IPS-18a (cell line): Measurements from ENCODE around the gene KRTAP12-4.

Experiments
- H3K27ac ChIP-seq: one replicate; pipeline ENCODE4 v1.5.1; 2013; ENCODE audit warnings: low read length
- H3K27me3 ChIP-seq: one replicate; pipeline ENCODE4 v1.6.1; 2013; ENCODE audit warnings: mild to moderate bottlenecking, low read length; ENCODE audit not compliant: control insufficient read depth, insufficient read depth
- H3K36me3 ChIP-seq: one replicate; pipeline ENCODE4 v1.6.1; 2013; ENCODE audit warnings: low read depth, low read length; ENCODE audit not compliant: control insufficient read depth
- H3K4me1 ChIP-seq: one replicate; pipeline ENCODE4 v1.6.1; 2013; ENCODE audit warnings: low read depth, low read length; ENCODE audit not compliant: control insufficient read depth
- H3K4me3 ChIP-seq: one replicate; pipeline ENCODE4 v1.5.1; 2013; ENCODE audit warnings: low read length
- H3K9ac ChIP-seq: one replicate; pipeline ENCODE4 v1.6.1; 2013; ENCODE audit warnings: mild to moderate bottlenecking, low read length, moderate library complexity
- H3K9me3 ChIP-seq: one replicate; pipeline ENCODE4 v1.6.1; 2013; ENCODE audit warnings: low read depth, low read length; ENCODE audit not compliant: control insufficient read depth

The KRTAP12-4 gene

GRCh38 chr21:44654576-44655175 lies at the start of gene KRTAP12-4:
Gene KRTAP12-4 (minus strand): TSS chr21:44654659. CDS start chr21:44654614, 45 bp downstream.
- no peaks in the 10 kb centered on the region for H3K27me3 ChIP-seq
- H3K9me3 ChIP-seq: no peaks in the 10 kb centered on the region
- no peak within 1 kb of the TSS for H3K27ac ChIP-seq

GRCh38 chr21:44703731-44704635 lies 49.5 kb upstream of the KRTAP12-4 start:
- Histone ChIP-seq H3K9ac (no peak overlapping the region), H3K27me3 (peaks cover 41% of the 10 kb centered on the region), H3K4me3 (peak overlapping the region; percentile 39), H3K36me3 (no peaks in the 10 kb centered on the region), H3K27ac (no peak overlapping the region), H3K4me1 (peaks cover 52% of the 10 kb centered on the region), H3K9me3 (no peaks in the 10 kb centered on the region)

More at GRCh38 chr21:44654576-44655175, at the start of gene KRTAP12-4:
- Histone ChIP-seq H3K4me1 (peaks cover 13% of the 10 kb centered on the region), H3K9ac (no peak within 1 kb of the TSS), H3K36me3 (no peaks in the 10 kb centered on the region), H3K4me3 (no peak within 1 kb of the TSS)

GRCh38 chr21:44702973-44703730 lies 48.7 kb upstream of the KRTAP12-4 start:
- no peak overlapping the region for H3K9ac ChIP-seq
- H3K27me3 ChIP-seq: peaks cover 33% of the 10 kb centered on the region
- peaks cover 48% of the 10 kb centered on the region for H3K4me1 ChIP-seq
- H3K9me3 ChIP-seq: no peaks in the 10 kb centered on the region
- H3K36me3 ChIP-seq: no peaks in the 10 kb centered on the region
- H3K4me3 ChIP-seq: peak overlapping the region; percentile 17
- no peak overlapping the region for H3K27ac ChIP-seq

GRCh38 chr21:44702111-44702972 lies 47.9 kb upstream of the KRTAP12-4 start:
- Histone ChIP-seq H3K36me3 (no peaks in the 10 kb centered on the region), H3K27ac (no peak overlapping the region), H3K4me3 (no peak overlapping the region), H3K9me3 (no peaks in the 10 kb centered on the region), H3K27me3 (peaks cover 25% of the 10 kb centered on the region), H3K9ac (no peak overlapping the region), H3K4me1 (peaks cover 49% of the 10 kb centered on the region)

- Histone ChIP-seq H3K4me3 (no peak overlapping the region), H3K36me3 (no peaks in the 10 kb centered on the region), H3K9ac (no peak overlapping the region), H3K9me3 (no peaks in the 10 kb centered on the region), H3K27ac (no peak overlapping the region), H3K27me3 (peaks cover 17% of the 10 kb centered on the region), H3K4me1 (peaks cover 45% of the 10 kb centered on the region)
Measured at GRCh38 chr21:44701541-44701940, 47.1 kb upstream of the KRTAP12-4 start.

- H3K4me1 ChIP-seq: peaks cover 41% of the 10 kb centered on the region
- H3K9me3 ChIP-seq: no peaks in the 10 kb centered on the region
- H3K27ac ChIP-seq: no peak overlapping the region
- no peaks in the 10 kb centered on the region for H3K36me3 ChIP-seq
- H3K27me3 ChIP-seq: peaks cover 12% of the 10 kb centered on the region
- no peak overlapping the region for H3K4me3 ChIP-seq
- no peak overlapping the region for H3K9ac ChIP-seq
Measured at GRCh38 chr21:44701023-44701400, 46.6 kb upstream of the KRTAP12-4 start.

- H3K36me3 ChIP-seq: no peaks in the 10 kb centered on the region
- no peaks in the 10 kb centered on the region for H3K9me3 ChIP-seq
- peaks cover 41% of the 10 kb centered on the region for H3K4me1 ChIP-seq
- H3K27ac ChIP-seq: no peak overlapping the region
- no peak overlapping the region for H3K9ac ChIP-seq
- H3K4me3 ChIP-seq: no peak overlapping the region
- peaks cover 9% of the 10 kb centered on the region for H3K27me3 ChIP-seq
Measured at GRCh38 chr21:44700101-44701022, 45.9 kb upstream of the KRTAP12-4 start.

- Histone ChIP-seq H3K27ac (no peak overlapping the region), H3K9ac (no peak overlapping the region), H3K9me3 (no peaks in the 10 kb centered on the region), H3K36me3 (no peaks in the 10 kb centered on the region), H3K27me3 (peaks cover 4% of the 10 kb centered on the region), H3K4me3 (no peak overlapping the region), H3K4me1 (peaks cover 39% of the 10 kb centered on the region)
Measured at GRCh38 chr21:44699502-44700001, 45.1 kb upstream of the KRTAP12-4 start.

GRCh38 chr21:44697811-44698734 lies 43.6 kb upstream of the KRTAP12-4 start:
- H3K27ac ChIP-seq: no peak overlapping the region

More at GRCh38 chr21:44697811-44698734, 43.6 kb upstream of the KRTAP12-4 start:
- H3K4me1 ChIP-seq: peaks cover 25% of the 10 kb centered on the region
- H3K9me3 ChIP-seq: peaks cover 5% of the 10 kb centered on the region
- H3K9ac ChIP-seq: no peak overlapping the region
- no peaks in the 10 kb centered on the region for H3K36me3 ChIP-seq
- H3K27me3 ChIP-seq: no peaks in the 10 kb centered on the region
- H3K4me3 ChIP-seq: no peak overlapping the region
